Osteoblast (primary cell): ENCODE data around the gene ZGLP1. TPM values are rescaled to one million over a fixed set of nuclear protein-coding genes. Genes with fewer than 3 reads are reported as not detected.

ENCODE experiments used
- DNase-seq: peaks from one replicate; pipeline ENCODE4 v3.0.0; 2011; ENCODE audit warnings: low spot score, mixed read lengths; ENCODE audit not compliant: insufficient read length; ENCODE audit errors: missing footprints
- H2AFZ ChIP-seq: 2 replicates; pipeline ENCODE4 v1.6.0; 2011; ENCODE audit warnings: mild to moderate bottlenecking, low read length
- H3K27ac ChIP-seq: 2 replicates; pipeline ENCODE4 v1.5.1; 2011; ENCODE audit warnings: mild to moderate bottlenecking, low read depth, low read length, moderate library complexity
- H3K27me3 ChIP-seq: 2 replicates; pipeline ENCODE4 v1.6.0; 2012; ENCODE audit warnings: mild to moderate bottlenecking, control low read depth, inconsistent platforms, low read length, moderate library complexity; ENCODE audit not compliant: insufficient read depth
- H3K36me3 ChIP-seq: 2 replicates; pipeline ENCODE4 v1.5.1; 2011; ENCODE audit warnings: mild to moderate bottlenecking, low read length, control low read depth, moderate library complexity; ENCODE audit not compliant: insufficient read depth
- H3K4me1 ChIP-seq: 2 replicates; pipeline ENCODE4 v1.5.1; 2011; ENCODE audit warnings: mild to moderate bottlenecking, low read length, control low read depth, moderate library complexity; ENCODE audit not compliant: insufficient read depth
- H3K4me2 ChIP-seq: 2 replicates; pipeline ENCODE4 v1.6.0; 2011; ENCODE audit warnings: mild to moderate bottlenecking, low read length; ENCODE audit not compliant: insufficient read depth
- H3K4me3 ChIP-seq: fragments of 200-600 bp; sonication (generic); 3 replicates; pipeline ENCODE4 v1.5.1; 2012; ENCODE audit warnings: mild to moderate bottlenecking, low read length, inconsistent platforms; ENCODE audit not compliant: insufficient read depth
- H3K79me2 ChIP-seq: 2 replicates; pipeline ENCODE4 v1.6.0; 2012; ENCODE audit warnings: mild to moderate bottlenecking, low read length, control low read depth, inconsistent platforms; ENCODE audit not compliant: insufficient read depth
- H3K9me3 ChIP-seq: 2 replicates; pipeline ENCODE4 v1.5.1; 2011; ENCODE audit warnings: low read depth, low read length, control low read depth
- H4K20me1 ChIP-seq: 2 replicates; pipeline ENCODE4 v1.6.0; 2012; ENCODE audit warnings: mild to moderate bottlenecking, low read length, control low read depth; ENCODE audit not compliant: insufficient read depth
- CTCF ChIP-seq: IDR thresholded peaks from 2 replicates; pipeline ENCODE4 v1.5.1; 2011; ENCODE audit warnings: mild to moderate bottlenecking, low read depth, low read length, moderate library complexity; ENCODE audit errors: extremely low read depth
- total RNA-seq: library from RNA; depleted of rRNA; stranded (reverse); fragments of >200 nt; gene quantifications from 2 replicates; pipeline ENCODE4 v1.2.3, GENCODE V29; 2012

Gene ZGLP1
- total RNA-seq, 1 donor = 0.72 TPM

DNA sequence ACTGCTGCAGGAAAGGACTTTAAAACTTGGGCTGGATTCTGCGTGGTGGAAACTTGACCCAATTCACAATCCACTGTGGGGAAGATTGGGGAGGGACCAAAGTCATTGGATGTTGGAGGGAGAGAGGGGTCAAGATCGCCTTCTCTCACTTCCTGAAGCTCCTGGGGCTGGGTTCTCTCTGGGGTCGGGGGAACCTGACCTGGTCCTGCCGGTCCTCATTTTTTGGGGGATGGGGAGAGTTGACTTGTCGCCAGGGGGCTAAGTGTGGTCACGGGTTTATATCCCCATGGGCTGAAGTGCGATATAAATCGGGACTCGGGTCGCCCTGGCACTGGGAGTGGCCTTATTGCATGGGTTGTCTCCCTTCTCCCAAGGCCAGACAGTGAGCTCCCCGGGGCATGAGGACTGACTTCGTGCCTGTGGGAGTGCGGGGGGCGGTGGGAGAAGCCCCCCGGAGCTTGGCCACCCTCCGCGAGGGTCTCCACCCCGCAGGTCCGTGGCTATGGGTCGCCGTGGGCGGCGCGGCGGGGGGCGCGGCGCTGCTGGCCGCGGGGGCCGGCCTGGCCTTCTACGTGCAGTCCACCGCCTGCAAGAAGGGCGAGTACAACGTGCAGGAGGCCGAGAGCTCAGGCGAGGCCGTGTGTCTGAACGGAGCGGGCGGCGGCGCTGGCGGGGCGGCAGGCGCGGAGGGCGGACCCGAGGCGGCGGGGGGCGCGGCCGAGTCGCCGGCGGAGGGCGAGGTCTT is 13.6 kb downstream of the ZGLP1 start:
- Histone ChIP-seq H3K4me2 (no peak overlapping the region), H3K4me3 (no peak overlapping the region), H4K20me1 (no peaks in the 10 kb centered on the region), H3K36me3 (no peaks in the 10 kb centered on the region), H3K4me1 (peaks cover 6% of the 10 kb centered on the region), H3K27me3 (peaks cover 59% of the 10 kb centered on the region), H2AFZ (no peak overlapping the region), H3K79me2 (no peaks in the 10 kb centered on the region), H3K27ac (no peak overlapping the region), H3K9me3 (no peaks in the 10 kb centered on the region)
- TF ChIP-seq CTCF = no peak
- peak; percentile 82 for DNase-seq

GRCh38 chr19:10295305-10295846 is 14.2 kb downstream of the ZGLP1 start:
- peaks cover 6% of the 10 kb centered on the region for H3K4me1 ChIP-seq
- H3K36me3 ChIP-seq = no peaks in the 10 kb centered on the region
- no peaks in the 10 kb centered on the region for H3K9me3 ChIP-seq
- peaks cover 4% of the 10 kb centered on the region for H4K20me1 ChIP-seq
- peaks cover 65% of the 10 kb centered on the region for H3K27me3 ChIP-seq
- no peak for TF ChIP-seq CTCF
- no peak overlapping the region for H2AFZ ChIP-seq
- no peaks in the 10 kb centered on the region for H3K79me2 ChIP-seq
- peak; percentile 85 for DNase-seq
- H3K4me3 ChIP-seq = no peak overlapping the region
- no peak overlapping the region for H3K4me2 ChIP-seq
- no peak overlapping the region for H3K27ac ChIP-seq

DNA sequence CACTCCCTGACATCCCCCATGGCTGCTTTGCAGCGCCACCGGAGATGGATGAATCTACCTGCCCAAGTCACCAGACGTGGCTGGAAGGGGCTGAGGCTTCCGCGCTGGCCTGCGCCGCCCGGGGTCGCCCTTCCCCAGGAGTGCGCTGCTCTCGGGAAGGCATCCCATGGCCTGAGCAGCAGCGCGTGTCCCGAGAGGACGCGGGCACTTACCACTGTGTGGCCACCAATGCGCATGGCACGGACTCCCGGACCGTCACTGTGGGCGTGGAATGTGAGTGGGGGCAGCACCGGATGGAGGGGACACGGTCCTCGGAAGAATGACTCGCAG is 15.3 kb downstream of the ZGLP1 start:
- H3K27me3 ChIP-seq = peaks cover 75% of the 10 kb centered on the region

More for the DNA sequence above, 15.3 kb downstream of the ZGLP1 start:
- no peak overlapping the region for H3K4me2 ChIP-seq
- no peaks in the 10 kb centered on the region for H3K36me3 ChIP-seq
- H2AFZ ChIP-seq = no peak overlapping the region
- H4K20me1 ChIP-seq = peaks cover 5% of the 10 kb centered on the region
- H3K79me2 ChIP-seq = no peaks in the 10 kb centered on the region
- no peaks in the 10 kb centered on the region for H3K9me3 ChIP-seq
- no peak for TF ChIP-seq CTCF
- peaks cover 8% of the 10 kb centered on the region for H3K4me1 ChIP-seq
- H3K27ac ChIP-seq = no peak overlapping the region
- H3K4me3 ChIP-seq = no peak overlapping the region
- DNase-seq = peak; percentile 87
